HCT116 (cell line): ENCODE data around the gene VWA5B1. TPM values are rescaled to one million over a fixed set of nuclear protein-coding genes. Genes with fewer than 3 reads are reported as not detected.

ENCODE experiments used
- ATAC-seq: fragments of 200-7000 bp; cut with Tn5 transposase; 2 replicates; pipeline ENCODE4 v1.9.1; 2020; ENCODE audit warnings: mild to moderate bottlenecking, moderate library complexity
- BruUV-seq: library from RNA; stranded (reverse); fragments of 400-500 nt; replicated peaks from 2 replicates; lab custom pipeline; 2021; lab: Mats Ljungman, UMichigan
- CTCF ChIA-PET: fragments of 300-600 bp; sonication (Branson Sonifier 250); formaldehyde crosslinking; loops from one replicate; lab custom pipeline; 2021; ENCODE audit warnings: antibody characterized with exemption; lab: Charles Lee
- POLR2A ChIA-PET: fragments of 300-600, 350-600 bp; sonication (Branson Sonifier 250); formaldehyde crosslinking; loops from one replicate; lab custom pipeline; 2021; ENCODE audit warnings: antibody characterized with exemption; lab: Charles Lee
- RAD21 ChIA-PET, 2 experiments: fragments of 300-600 bp; sonication (Branson Sonifier 250); formaldehyde crosslinking; loops; one replicate each; lab custom pipeline; 2023; ENCODE audit warnings: low total read pairs in 2 of 2; ENCODE audit not compliant: uncharacterized antibody in 2 of 2, unreplicated experiment in 2 of 2, low non-redundant PET in 1 of 2; lab: Charles Lee
- DNase-seq: peaks from one replicate; pipeline ENCODE4 v3.0.0-alpha.2; 2010; ENCODE audit warnings: low read depth, low spot score
- H2AFZ ChIP-seq: fragments of 200-600 bp; shearing (Covaris generic), sonication (generic); 2 replicates; pipeline ENCODE4 v1.6.1; 2017; ENCODE audit warnings: low read depth, mixed run types, mixed read lengths, antibody characterized with exemption, low read length; ENCODE audit not compliant: poor library complexity, severe bottlenecking
- H3K27ac ChIP-seq: 2 replicates; pipeline ENCODE4 v1.5.1; 2012; ENCODE audit warnings: low read depth, low read length
- H3K27me3 ChIP-seq: fragments of 200-600 bp; sonication (generic); 2 replicates; pipeline ENCODE4 v1.6.1; 2016; ENCODE audit warnings: mixed run types, low read length, mixed read lengths; ENCODE audit not compliant: insufficient read depth
- H3K36me3 ChIP-seq, 2 experiments: fragments of 200-500 bp in 1 of 2; fragments of 200-600 bp in 1 of 2; sonication (Bioruptor generic) in 1 of 2; sonication (generic) in 1 of 2; 2 replicates each; pipeline versions ENCODE4 v1.5.1 to v1.6.1; 2014 to 2016; ENCODE audit warnings: low read length in 2 of 2, inconsistent platforms in 1 of 2, mixed read lengths in 1 of 2, mixed run types in 1 of 2; ENCODE audit not compliant: insufficient read depth in 2 of 2, control insufficient read depth in 1 of 2
- H3K4me1 ChIP-seq, 2 experiments: fragments of 200-600 bp in 1 of 2; sonication (generic) in 1 of 2; 2 replicates each; pipeline versions ENCODE4 v1.5.1 to v1.6.1; 2012 to 2017; ENCODE audit warnings: low read length in 2 of 2, inconsistent platforms in 1 of 2, mild to moderate bottlenecking in 1 of 2, mixed read lengths in 1 of 2, mixed run types in 1 of 2, moderate library complexity in 1 of 2; ENCODE audit not compliant: insufficient read depth in 2 of 2, control insufficient read depth in 1 of 2
- H3K4me2 ChIP-seq: fragments of 200-600 bp; sonication (generic); 2 replicates; pipeline ENCODE4 v1.6.1; 2017; ENCODE audit warnings: mixed run types, low read length, mixed read lengths
- H3K4me3 ChIP-seq, 2 experiments: fragments of 200-600 bp in 1 of 2; sonication (generic) in 1 of 2; replicated peaks in 1 of 2; 2 replicates each; pipeline ENCODE4 v1.5.1; 2011 to 2016; ENCODE audit warnings: low read length in 2 of 2, control low read depth in 1 of 2, low read depth in 1 of 2, mild to moderate bottlenecking in 1 of 2, mixed read lengths in 1 of 2, mixed run types in 1 of 2
- H3K79me2 ChIP-seq: fragments of 200-600 bp; sonication (generic); 2 replicates; pipeline ENCODE4 v1.6.1; 2017; ENCODE audit warnings: mild to moderate bottlenecking, mixed run types, low read length, moderate library complexity, mixed read lengths; ENCODE audit not compliant: insufficient read depth
- H3K9ac ChIP-seq: fragments of 200-600 bp; sonication (generic); 2 replicates; pipeline ENCODE4 v1.6.1; 2016; ENCODE audit warnings: low read length, mixed read lengths
- H3K9me2 ChIP-seq: fragments of 200-600 bp; sonication (generic), shearing (Covaris generic); 2 replicates; pipeline ENCODE4 v1.6.1; 2017; ENCODE audit warnings: mixed run types, mild to moderate bottlenecking, moderate library complexity; ENCODE audit not compliant: insufficient read depth
- H3K9me3 ChIP-seq, 2 experiments: fragments of 200-500 bp in 1 of 2; fragments of 200-600 bp in 1 of 2; sonication (Bioruptor generic) in 1 of 2; sonication (generic) in 1 of 2; 2 replicates each; pipeline ENCODE4 v1.6.1; 2014 to 2017; ENCODE audit warnings: low read length in 2 of 2, mixed read lengths in 2 of 2, inconsistent platforms in 1 of 2, low read depth in 1 of 2, mild to moderate bottlenecking in 1 of 2, mixed run types in 1 of 2, moderate library complexity in 1 of 2; ENCODE audit not compliant: control insufficient read depth in 1 of 2, insufficient read depth in 1 of 2
- H4K20me1 ChIP-seq: fragments of 200-600 bp; sonication (generic), shearing (Covaris generic); 2 replicates; pipeline ENCODE4 v1.6.1; 2017; ENCODE audit warnings: mixed run types, mild to moderate bottlenecking, moderate library complexity; ENCODE audit not compliant: insufficient read depth
- REST ChIP-seq: IDR thresholded peaks from 2 replicates; pipeline ENCODE4 v1.6.1; 2012; ENCODE audit warnings: low read depth
- ZNF274 ChIP-seq: fragments of 200-500 bp; sonication (Bioruptor generic); IDR thresholded peaks from 2 replicates; pipeline ENCODE4 v1.6.1; 2014; ENCODE audit warnings: mild to moderate bottlenecking, low read depth, low read length, inconsistent platforms
- intact Hi-C: fragments of 100-400 bp; cut with micrococcal nuclease; formaldehyde crosslinking; loops from 2 replicates; pipeline ENCODE4 v1.10.0; 2022
- total RNA-seq: library from RNA; stranded (reverse); gene quantifications from one replicate; pipeline ENCODE4 v1.2.1, GENCODE V29; 2021; ENCODE audit not compliant: unreplicated experiment
- TF ChIP-seq, protein P1 (sequence below): IDR thresholded peaks from 2 replicates; pipeline ENCODE4 v1.6.1; 2011; ENCODE audit warnings: mild to moderate bottlenecking, low read length, moderate library complexity; ENCODE audit not compliant: insufficient replicate concordance; ENCODE audit errors: extremely low read depth

The VWA5B1 gene
- total RNA-seq, 1 experiment from 2014 or later = not detected

GRCh38 chr1:20371411-20371810 lies 80.7 kb downstream of the VWA5B1 start:
- BruUV-seq = no TSS peak
- POLR2A ChIA-PET = no interaction called here
- Histone ChIP-seq H3K27me3 (peaks cover 8% of the 10 kb centered on the region; the same call in 1 of the 2 replicates), H3K4me3 (no peak overlapping the region), H3K9me3 (no peaks in the 10 kb centered on the region), H3K27ac (no peak overlapping the region), H3K79me2 (no peaks in the 10 kb centered on the region), H4K20me1 (no peaks in the 10 kb centered on the region), H2AFZ (no peak overlapping the region), H3K9ac (no peak overlapping the region)
- RAD21 ChIA-PET = no interaction called here
- ATAC-seq = no peak
- no peak for DNase-seq
- TF ChIP-seq REST = peak; percentile 79
- TF ChIP-seq, protein P1, sequence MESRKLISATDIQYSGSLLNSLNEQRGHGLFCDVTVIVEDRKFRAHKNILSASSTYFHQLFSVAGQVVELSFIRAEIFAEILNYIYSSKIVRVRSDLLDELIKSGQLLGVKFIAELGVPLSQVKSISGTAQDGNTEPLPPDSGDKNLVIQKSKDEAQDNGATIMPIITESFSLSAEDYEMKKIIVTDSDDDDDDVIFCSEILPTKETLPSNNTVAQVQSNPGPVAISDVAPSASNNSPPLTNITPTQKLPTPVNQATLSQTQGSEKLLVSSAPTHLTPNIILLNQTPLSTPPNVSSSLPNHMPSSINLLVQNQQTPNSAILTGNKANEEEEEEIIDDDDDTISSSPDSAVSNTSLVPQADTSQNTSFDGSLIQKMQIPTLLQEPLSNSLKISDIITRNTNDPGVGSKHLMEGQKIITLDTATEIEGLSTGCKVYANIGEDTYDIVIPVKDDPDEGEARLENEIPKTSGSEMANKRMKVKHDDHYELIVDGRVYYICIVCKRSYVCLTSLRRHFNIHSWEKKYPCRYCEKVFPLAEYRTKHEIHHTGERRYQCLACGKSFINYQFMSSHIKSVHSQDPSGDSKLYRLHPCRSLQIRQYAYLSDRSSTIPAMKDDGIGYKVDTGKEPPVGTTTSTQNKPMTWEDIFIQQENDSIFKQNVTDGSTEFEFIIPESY = no peak
- TF ChIP-seq ZNF274 = no peak
- TF ChIP-seq, all 23 proteins: peak for 1
- CTCF ChIA-PET = interaction anchor here (1.1 kb wide), 1 partner anchor 9 kb away, joined by 4 read pairs; no protein-coding TSS in a partner anchor
- Histone ChIP-seq H3K9me2 (no peaks in the 10 kb centered on the region), H3K36me3 (no peaks in the 10 kb centered on the region), H3K4me2 (peak overlapping the region; percentile 34), H3K4me1 (peaks cover 0 to 16% of the 10 kb centered on the region in 2 experiments; a peak in 2 of 4 replicates)
- intact Hi-C loops = loop anchor here (1.0 kb wide), 1 partner anchor 42 kb away; no protein-coding TSS in a partner anchor
